HG02973 (cell line): ENCODE measurements around the gene SPACA1.
"Not testable (repeated sequence)": the region's sequence is repeated elsewhere in the genome, so short reads cannot be mapped to it uniquely, and the experiment has no call there.

Experiments
- ATAC-seq: cut with Tn5 transposase; IDR thresholded peaks from one replicate; pipeline ENCODE4 v1.9.1; 2021; ENCODE audit warnings: moderate library complexity; ENCODE audit not compliant: unreplicated experiment

Gene SPACA1, protein sequence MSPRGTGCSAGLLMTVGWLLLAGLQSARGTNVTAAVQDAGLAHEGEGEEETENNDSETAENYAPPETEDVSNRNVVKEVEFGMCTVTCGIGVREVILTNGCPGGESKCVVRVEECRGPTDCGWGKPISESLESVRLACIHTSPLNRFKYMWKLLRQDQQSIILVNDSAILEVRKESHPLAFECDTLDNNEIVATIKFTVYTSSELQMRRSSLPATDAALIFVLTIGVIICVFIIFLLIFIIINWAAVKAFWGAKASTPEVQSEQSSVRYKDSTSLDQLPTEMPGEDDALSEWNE

DNA sequence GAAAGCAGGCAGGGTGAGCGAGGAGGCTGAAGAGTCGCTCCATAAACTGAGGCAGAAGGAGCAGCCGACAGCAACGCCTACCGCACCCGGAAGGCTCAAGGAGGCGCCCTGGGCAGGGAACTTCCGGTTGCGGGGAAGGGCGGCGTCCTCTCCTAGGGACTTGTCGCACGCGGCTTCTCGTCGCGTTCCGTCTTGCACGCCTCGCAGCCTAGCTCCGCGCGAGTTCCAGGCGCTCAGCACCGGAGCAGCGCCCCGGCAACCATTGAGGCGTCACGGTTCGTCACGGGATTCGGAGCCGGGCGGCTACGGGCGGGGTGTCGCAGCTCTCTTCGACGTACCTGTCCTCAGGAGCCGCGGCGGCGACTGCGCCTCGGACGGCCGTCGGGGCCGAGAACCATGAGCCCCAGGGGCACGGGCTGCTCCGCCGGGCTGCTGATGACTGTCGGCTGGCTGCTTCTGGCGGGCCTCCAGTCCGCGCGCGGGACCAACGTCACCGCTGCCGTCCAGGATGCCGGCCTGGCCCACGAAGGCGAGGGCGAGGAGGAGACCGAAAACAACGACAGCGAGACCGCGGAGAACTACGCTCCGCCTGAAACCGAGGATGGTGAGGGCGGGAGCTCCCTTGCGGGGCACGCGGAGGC is at the start of gene SPACA1:
Gene SPACA1, plus strand, starts transcription at position 332 of the 641 bp plus-strand sequence. Its CDS starts 65 bp downstream, at position 397.
- no peak for ATAC-seq

DNA sequence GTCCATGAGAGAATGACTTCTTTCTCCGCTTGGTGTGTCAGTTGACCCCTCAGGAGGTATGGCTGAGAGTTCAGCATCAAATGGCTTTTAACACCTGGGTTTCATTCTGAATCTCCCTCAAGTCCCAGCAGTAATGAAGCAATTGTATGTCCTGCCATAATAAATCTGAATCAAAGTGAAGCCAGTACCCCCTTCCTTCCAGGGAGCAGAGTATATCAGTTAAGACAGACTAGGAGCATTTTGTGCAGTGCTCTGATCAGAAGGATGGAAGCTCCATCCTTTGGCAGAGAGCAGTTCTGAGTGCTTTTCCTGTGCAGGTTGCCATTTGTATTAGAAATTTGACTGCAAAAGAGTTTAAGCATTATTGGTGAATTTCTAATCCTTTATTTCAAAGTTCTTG is 46.9 kb upstream of the SPACA1 start:
- no peak for ATAC-seq

DNA sequence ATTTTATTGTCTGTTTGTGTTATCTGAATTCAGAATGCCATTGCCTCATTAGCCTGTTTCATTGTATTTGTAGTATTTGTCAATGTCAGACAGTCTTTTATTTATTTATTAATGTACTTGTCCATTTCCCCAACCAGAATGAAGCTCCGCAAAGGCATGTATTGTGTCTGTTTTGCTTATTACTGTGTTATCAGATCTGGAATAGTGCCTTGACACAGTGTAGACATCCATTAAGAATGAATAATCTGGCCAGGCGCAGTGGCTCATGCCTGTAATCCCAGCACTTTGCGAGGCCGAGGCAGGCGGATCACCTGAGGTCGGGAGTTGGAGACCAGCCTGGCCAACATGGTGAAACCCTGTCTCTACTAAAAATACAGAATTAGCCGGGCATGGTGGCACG is 46.4 kb upstream of the SPACA1 start:
- ATAC-seq = not testable (repeated sequence)

DNA sequence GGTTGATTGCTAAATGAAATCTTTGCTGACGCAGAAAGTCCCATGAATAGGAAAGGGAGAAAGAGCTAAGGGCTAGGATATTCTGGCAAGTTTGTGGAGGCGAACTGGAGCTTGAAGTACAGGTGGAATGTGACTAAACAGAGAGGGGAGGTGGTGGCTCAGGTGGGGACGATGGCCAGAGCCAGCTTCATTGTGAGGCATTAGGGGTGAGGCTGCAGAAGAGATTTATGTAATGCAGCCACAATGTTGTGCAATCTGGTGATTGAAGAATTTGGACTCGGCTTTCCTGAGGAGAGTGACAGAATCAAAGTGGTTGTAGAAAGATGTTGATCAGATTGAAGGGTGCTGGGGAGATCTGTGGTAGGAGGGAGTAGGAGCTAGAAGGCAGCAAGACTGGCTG is 42.9 kb upstream of the SPACA1 start:
- ATAC-seq = no peak

DNA sequence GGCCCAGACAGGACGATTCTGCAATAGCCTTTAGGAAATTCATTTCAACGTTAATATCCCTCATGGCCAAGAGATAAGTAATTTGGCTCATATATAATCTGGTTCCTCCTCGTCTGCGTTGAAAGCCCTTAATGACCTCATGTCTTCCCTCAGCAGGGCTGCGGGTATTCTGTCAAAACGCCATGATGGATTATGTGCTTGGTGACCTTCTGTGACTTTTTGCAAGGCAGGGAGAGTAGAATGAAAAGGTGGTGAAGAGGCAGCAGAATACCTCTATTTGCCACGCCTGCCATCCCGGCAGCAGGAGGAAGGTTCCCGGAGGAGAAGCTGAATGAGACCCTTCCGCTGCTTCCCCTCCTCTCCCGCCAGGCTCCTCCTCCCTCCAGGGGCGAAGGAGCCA is 41.1 kb upstream of the SPACA1 start:
- no peak for ATAC-seq

DNA sequence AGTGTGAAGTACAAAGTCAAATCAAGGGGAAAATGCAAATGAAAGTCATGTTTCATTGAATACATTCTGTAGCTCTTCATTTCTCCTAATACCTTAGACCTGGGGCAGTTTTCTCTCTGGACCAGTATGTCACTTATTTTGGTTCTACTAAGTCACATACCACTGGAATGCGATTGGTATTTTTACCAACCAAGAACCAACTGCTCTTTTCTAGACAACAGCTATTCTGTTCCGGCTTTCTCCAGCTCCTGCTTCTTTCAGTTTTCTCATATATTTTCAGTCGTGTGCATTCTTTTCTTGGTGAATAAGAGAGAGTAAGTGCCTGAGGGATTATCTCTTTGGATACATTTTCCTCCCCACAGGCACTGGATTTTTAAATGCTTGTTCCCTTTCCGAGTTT is 39.2 kb upstream of the SPACA1 start:
- ATAC-seq = no peak

DNA sequence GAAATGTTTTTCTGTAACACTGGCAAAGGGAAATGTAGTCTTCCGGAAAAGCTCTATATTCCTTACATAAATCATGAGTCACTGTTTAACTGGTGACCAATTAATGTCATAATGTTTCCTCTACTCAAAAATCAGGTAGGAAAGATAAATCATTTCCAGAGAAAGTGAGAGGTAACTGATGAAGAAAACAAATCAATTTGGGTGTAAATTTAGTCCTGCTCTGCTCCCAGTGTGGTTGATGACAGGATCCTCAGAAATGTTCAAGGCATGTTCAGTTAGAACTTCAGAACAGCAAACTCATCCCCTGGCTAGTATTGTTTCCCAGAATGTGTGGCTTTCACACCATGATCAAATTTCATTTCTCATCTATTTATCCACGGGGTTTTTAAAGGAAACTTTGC is 38.8 kb upstream of the SPACA1 start:
- ATAC-seq = no peak

DNA sequence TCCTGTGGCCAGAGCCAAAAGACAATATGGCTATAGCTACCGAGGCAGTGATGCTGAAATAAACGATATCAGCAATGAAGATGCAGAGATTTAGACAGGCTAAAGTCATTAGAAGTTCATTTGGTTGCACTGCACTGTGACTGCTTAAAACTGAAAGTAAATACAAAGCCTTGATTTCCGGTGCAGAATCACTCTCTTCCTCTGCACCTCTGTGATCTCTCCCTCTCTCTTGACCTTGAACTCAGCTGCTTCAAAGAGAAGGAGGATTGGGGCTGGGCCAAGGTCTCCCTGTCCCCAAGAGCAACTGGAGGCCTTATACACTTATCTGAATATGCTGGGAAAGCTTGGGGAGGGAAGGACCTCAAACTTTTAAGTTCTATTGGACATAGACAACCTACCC is 34.6 kb upstream of the SPACA1 start:
- ATAC-seq = no peak

DNA sequence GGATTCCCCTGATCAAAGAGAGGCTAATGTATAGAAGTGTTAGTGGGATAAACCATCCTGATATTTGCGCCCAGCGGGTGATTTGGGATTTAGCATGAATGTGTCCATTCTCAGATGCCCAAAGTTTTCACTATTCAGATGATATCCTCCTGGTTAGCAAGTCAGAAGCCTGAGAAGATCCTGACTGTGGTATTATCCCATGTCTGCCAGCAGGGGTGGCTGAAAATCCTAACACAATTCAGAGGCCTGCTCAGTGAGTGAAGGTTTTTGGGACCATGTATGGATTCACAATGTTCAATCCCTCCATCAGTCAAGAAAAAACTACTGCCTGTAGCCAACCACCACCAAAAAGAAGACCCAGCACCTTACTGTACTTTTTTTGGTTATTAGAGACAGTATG is 34.1 kb upstream of the SPACA1 start:
- ATAC-seq = no peak

DNA sequence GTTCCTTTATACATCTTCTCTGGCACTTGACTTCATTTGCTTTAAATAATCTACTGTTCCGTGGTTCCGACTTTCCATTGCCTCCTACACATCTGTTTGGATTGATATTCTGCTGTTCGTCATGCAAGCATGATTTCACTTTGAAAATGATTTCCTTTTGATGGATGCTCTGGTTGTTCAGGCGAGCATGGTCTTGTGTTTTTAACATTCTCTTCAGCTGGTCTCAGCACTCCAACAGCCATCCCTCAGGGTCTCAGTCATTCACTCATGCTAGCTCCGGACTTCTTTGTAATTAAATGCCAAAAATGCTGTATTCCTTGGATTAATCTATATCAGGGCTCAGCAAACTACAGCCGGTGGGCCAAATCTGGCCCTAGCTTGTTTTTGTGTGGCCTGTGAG is 27.2 kb upstream of the SPACA1 start:
- no peak for ATAC-seq

DNA sequence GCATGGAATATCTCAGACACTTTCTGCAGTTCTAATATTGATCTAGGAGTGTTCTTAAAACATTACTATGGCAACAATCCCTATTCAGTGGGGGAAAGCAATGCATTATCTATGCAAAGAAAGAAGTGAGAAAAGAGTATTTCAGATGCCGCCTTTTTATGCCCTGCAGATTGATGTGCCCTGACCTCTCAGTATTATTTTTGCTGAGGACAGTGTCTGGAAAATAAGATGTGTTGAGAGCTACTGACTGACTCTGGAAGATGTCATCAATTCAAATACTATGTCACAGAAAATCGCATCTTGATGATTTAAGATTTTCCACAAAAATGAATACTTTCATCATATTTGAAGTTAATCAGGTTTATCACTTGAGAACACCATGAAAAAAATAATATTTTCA is 22.9 kb upstream of the SPACA1 start:
- ATAC-seq = no peak

DNA sequence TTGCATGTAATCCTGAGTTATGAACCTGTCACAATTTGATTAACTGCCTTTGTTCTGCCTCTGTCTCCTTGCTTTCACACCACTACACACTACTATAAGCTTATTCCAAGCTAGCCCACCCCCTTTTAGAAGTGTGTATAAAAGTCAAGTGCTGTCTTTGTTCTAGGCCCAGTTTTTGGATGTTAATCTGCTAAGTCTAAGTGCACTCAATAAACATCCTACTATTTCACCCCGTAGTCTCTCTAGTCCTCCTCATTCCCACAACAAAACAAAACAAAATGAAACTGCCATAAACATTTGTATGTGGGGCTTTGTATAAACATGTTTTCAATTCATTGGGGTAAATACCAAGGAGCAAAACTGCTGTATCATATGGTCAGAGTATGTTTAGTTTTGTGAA is 16.1 kb upstream of the SPACA1 start:
- ATAC-seq = no peak

DNA sequence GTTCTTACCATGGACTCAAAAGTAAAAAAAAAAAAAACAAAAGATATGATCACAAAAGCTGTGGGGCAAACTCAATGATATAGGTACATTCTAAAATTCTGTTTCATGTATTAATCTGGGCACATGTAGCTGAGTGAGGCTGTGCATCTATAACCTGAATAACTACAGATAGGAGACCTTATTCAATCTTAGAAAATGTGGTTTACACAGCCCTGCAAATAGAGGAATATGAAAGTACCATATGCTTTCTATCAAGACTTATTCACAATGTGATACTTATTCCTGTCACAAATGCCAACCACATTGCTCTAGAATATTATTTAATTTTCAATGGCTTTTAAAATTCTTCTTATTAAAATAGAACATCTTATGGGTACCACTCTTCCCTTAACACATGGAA is 3.1 kb upstream of the SPACA1 start:
- no peak for ATAC-seq

DNA sequence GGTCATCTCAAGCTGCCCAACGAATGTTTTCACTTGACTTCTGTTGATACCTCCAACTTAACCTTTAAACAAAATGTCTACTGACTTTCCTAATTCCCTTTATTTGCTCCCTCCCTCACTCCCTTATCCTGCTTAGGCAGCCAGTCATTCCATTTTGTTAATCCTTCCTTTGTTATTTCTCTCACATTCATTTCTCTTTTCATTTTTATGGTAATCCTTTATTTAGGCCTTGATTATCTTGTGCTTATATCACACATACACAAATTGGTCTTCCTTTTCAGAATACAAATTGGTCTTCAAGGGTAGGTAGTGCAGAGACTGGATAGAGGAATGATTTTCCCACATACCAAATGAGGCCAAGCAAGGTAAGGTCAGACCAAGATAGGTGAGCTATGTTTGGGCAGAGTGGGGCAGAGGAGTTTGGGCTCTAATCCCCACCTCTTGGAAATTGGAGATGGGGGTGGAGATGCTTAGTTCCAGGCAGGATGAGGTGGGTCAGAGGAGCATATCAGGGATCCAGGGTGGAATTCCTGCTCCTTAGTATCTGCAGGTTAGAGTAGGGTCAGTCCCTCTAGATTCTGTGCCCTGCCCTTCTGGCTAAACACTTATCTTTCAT is 2.0 kb upstream of the SPACA1 start:
- no peak for ATAC-seq

DNA sequence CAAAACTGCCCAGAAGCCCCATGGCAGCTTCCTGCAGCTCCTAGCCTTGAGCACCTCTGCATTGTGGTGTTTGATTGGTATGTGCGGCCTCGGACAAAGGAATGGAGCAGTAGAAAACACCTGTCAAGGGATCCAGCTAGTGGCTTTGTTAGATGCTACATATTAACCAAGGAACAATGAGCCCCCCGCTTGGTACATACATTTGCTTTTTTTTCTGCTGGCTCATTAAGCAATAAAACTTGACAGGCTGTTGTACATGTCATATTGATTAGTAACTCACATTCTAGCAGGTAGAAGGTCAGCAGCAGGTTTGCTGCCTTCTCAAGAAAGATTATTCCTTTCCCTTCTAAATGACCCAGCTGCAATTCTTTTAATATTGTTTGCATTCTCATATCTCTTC is 937 bp downstream of the SPACA1 start:
- ATAC-seq = no peak

DNA sequence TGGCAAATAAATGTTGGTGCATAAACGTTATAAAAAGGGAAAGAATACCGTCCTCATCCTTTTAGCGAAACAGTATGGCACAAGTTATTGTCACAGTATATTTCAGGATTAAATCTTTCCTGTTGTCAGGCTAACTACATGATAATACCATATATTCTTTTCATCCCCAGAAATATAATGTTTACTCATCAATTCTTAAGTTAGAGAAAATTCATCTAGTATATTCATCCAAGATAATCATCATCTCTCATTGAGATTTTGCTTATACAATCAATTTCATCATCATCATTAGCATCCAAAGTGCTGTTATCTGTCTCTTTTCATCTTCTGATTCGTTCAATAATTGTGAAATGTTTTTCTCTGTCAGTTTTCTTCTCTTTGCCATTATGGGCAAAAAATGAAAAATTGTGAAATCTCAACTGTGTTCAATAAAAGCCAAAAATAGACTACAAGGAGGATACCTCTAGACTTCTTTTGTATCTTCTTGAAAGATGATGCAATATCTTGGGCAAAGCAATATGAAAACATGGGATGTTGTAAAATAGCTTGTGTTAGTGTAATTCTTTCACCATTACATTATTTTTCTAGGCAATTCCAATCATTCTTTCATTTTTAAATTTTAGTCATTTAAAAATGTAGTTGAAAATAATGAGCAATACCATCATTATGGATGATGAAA is 2.6 kb downstream of the SPACA1 start:
- ATAC-seq = no peak

DNA sequence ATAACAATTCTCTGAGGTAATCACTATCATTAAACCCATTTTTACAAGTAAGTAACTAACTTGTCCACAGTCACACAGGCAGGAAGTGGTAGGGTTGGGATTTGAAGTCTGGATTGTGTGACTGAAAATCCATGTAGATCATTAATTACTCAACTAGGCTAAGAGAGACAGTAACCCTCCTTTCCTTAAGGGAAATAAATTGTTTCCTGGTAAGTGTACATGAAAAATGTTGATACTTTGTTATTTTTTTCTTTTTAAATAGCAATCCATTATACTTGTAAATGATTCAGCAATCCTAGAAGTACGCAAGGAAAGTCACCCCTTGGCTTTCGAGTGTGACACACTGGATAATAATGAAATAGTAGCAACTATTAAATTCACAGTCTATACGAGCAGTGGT is 11.6 kb downstream of the SPACA1 start:
- ATAC-seq = no peak

DNA sequence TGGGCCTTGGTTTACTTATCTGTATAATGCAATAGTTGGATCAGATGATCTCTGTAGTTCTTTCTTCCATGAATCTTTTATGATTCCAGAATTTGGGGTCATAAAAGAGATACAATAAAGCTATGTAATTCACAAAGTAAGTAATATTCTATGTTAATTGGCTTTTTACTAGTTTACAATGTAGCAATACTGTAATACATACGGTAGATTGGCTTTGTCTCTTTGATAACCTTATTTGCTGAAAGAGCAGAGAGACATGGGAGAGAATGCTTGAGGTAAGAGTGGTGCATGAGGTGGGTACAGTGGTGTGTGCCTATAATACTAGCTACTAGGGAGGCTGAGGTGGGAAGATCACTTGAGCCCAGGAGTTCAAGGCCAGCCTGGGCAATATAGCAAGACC is 14.7 kb downstream of the SPACA1 start:
- no peak for ATAC-seq

DNA sequence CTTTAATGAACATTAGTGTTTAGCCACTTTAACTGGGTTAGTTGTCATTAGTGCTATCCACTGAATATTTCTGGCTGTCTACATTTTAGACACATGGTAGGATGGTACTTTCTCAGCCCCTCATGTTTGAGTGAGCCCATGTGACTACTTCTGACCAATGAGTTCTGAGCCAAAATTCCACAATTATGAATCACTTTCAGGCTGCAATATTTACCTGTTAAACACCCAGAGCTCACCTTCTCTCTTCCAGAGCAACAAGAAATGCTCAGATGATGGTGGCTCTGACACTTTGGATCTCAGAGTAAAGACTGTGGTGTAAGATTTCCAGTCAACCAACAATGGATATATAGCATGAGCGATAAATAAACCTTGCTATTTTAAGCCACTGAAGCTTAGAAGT is 24.8 kb downstream of the SPACA1 start:
- no peak for ATAC-seq

DNA sequence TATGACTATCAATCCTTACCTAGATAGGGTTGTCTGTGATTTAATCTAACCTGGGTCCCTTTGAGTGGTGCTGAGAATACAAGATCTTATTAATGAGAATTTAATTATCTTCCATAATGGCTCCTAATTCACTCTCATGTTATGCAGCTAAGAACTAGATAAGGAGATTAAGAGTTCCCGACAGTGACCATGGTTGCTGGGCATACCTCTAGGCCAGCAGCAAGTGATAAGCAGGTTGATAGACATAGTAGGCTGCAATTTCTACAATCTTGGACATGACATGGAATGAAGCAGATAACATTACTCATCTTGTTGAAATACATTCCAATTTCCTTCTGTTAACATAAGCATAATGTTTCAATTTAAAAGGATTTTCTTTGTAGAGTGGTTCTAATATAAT is 27.1 kb downstream of the SPACA1 start:
- ATAC-seq = no peak

DNA sequence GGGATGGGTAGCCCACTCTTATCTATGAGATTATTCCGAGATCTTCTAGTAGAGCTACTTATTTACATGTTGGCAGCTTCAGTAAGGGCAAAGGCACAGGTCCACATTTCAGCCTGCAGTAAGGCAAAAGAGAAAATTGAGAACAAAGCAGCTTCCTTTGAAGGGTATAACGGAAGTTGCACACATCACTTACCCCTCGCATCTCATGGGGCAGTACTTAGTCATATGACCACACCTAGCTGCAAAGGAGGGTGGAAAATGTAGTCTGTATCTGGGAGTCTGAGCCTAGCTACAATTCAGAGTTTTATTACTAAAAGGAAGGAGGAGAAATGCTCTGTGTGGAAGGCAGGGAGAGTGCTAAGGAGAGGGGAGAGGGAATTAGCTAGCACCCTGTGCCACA is 29.7 kb downstream of the SPACA1 start:
- ATAC-seq = no peak

DNA sequence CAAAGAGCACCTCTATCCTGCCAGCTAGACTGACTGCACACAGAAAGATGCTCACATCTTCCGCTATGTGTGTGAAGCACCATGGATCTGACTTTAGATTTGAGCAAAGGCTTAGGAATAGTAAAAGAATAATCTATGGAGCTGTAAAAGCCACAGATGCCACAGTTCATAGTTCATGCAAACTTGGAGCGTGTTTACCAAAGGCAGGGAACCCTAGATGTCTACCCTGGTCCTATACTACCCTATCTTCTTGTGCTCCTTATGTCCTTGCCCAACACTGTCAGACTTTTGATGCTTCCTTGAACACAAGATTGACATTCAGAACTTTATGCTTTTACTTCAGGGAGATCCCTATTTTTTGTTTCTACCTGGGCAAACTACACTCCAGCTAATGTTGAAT is 39.2 kb downstream of the SPACA1 start:
- ATAC-seq = no peak
